ENCODE measurements around the gene SCGB3A1. TPM values are rescaled to one million over a fixed set of nuclear protein-coding genes. Genes with fewer than 3 reads are reported as not detected.

The SCGB3A1 gene
- total RNA-seq, 2 experiments from 2014 or later = not detected

- Mint-ChIP-seq H3K36me3 (ENCODE audit: low read depth) (no peaks in the 10 kb centered on the region), H3K4me3 (no peak overlapping the region), H3K9me3 (no peaks in the 10 kb centered on the region), H3K4me1 (ENCODE audit: low read depth) (peaks cover 6% of the 10 kb centered on the region), H3K27me3 (no peaks in the 10 kb centered on the region), H3K27ac (no peak overlapping the region)
- intact Hi-C loops (cut with micrococcal nuclease) = no loop called here
- ATAC-seq (peak; percentile 90), DNase-seq (peak; percentile 87)
- peak; percentile 85 for TF ChIP-seq CTCF (IDR thresholded peaks at IDR 0.05)
- POLR2A ChIA-PET = interaction anchor here (1.0 kb wide), 1 partner anchor 107 kb away, joined by 4 read pairs; no protein-coding TSS in a partner anchor
- CTCF ChIA-PET = interaction anchor here (0.7 to 2.4 kb wide), 17 partner anchors 11 to 313 kb away, joined by 3 to 12 read pairs (median 4); no protein-coding TSS in a partner anchor
These were observed 14.4 kb upstream of the SCGB3A1 start for GRCh38 chr5:180605554-180606214.

GRCh38 chr5:180604271-180604670 is 13.0 kb upstream of the SCGB3A1 start:
- no peak for DNase-seq
- Mint-ChIP-seq H3K36me3 (ENCODE audit: low read depth) (no peaks in the 10 kb centered on the region), H3K4me3 (no peak overlapping the region), H3K4me1 (ENCODE audit: low read depth) (peaks cover 6% of the 10 kb centered on the region), H3K27me3 (no peaks in the 10 kb centered on the region), H3K27ac (no peak overlapping the region), H3K9me3 (no peaks in the 10 kb centered on the region)
- intact Hi-C loops (cut with micrococcal nuclease) = no loop called here
- ChIA-PET CTCF (interaction anchor here (1.0 kb wide), 1 partner anchor 115 kb away, joined by 3 read pairs; no protein-coding TSS in a partner anchor), POLR2A (no interaction called here)
- ATAC-seq = no peak
- TF ChIP-seq CTCF (IDR thresholded peaks at IDR 0.05) = no peak

- ChIA-PET CTCF (no interaction called here), POLR2A (interaction anchor here (1.0 kb wide), 1 partner anchor 20 kb away, joined by 3 read pairs; no protein-coding TSS in a partner anchor)
- ATAC-seq (no peak), DNase-seq (no peak)
- Mint-ChIP-seq H3K9me3 (no peaks in the 10 kb centered on the region), H3K4me1 (ENCODE audit: low read depth) (peaks cover 6% of the 10 kb centered on the region), H3K36me3 (ENCODE audit: low read depth) (no peaks in the 10 kb centered on the region), H3K27me3 (no peaks in the 10 kb centered on the region), H3K4me3 (no peak overlapping the region), H3K27ac (no peak overlapping the region)
- intact Hi-C loops (cut with micrococcal nuclease) = no loop called here
- TF ChIP-seq CTCF (IDR thresholded peaks at IDR 0.05) = no peak
These were observed 11.8 kb upstream of the SCGB3A1 start for GRCh38 chr5:180603076-180603594.

- no peaks in the 10 kb centered on the region for H3K9me3 Mint-ChIP-seq
- no peak for TF ChIP-seq CTCF (IDR thresholded peaks at IDR 0.05)
- no peaks in the 10 kb centered on the region for H3K27me3 Mint-ChIP-seq
- no peak overlapping the region for H3K4me3 Mint-ChIP-seq
- DNase-seq (no peak), ATAC-seq (no peak)
- H3K27ac Mint-ChIP-seq = no peak overlapping the region
- H3K4me1 Mint-ChIP-seq (ENCODE audit: low read depth) = peaks cover 6% of the 10 kb centered on the region
- ChIA-PET CTCF (no interaction called here), POLR2A (interaction anchor here (1.0 kb wide), 1 partner anchor 21 kb away, joined by 3 read pairs; no protein-coding TSS in a partner anchor)
- H3K36me3 Mint-ChIP-seq (ENCODE audit: low read depth) = no peaks in the 10 kb centered on the region
- intact Hi-C loops (cut with micrococcal nuclease) = no loop called here
These were observed 11.3 kb upstream of the SCGB3A1 start for GRCh38 chr5:180602481-180603075.
